ENCODE data around the gene RBM5. TPM values are rescaled to one million over a fixed set of nuclear protein-coding genes. Genes with fewer than 3 reads are reported as not detected.

RBM5 gene
- total and polyA plus RNA-seq, 2 experiments from 2014 or later, result 44.9 to 111 TPM

DNA sequence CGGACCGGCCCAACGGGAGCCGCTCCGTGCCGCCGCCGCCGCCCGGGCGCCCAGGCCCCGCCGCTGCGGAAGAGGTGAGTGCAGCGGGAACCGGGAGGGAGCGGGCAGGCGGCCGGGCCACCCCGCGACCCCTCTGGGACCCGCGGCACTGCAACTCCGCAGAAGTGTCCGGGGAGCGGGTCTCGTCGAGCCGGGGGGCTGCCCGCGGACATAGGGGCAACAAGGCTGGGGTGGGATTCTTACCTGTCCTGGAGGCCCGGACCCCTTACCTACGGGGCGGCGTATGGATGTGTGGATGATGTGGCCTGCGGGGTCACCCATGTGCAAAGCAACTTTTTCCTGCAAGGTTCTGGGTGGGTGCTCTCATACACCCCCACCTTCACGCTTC is 66.8 kb downstream of the RBM5 start (continued):
- TF ChIP-seq, protein P1, sequence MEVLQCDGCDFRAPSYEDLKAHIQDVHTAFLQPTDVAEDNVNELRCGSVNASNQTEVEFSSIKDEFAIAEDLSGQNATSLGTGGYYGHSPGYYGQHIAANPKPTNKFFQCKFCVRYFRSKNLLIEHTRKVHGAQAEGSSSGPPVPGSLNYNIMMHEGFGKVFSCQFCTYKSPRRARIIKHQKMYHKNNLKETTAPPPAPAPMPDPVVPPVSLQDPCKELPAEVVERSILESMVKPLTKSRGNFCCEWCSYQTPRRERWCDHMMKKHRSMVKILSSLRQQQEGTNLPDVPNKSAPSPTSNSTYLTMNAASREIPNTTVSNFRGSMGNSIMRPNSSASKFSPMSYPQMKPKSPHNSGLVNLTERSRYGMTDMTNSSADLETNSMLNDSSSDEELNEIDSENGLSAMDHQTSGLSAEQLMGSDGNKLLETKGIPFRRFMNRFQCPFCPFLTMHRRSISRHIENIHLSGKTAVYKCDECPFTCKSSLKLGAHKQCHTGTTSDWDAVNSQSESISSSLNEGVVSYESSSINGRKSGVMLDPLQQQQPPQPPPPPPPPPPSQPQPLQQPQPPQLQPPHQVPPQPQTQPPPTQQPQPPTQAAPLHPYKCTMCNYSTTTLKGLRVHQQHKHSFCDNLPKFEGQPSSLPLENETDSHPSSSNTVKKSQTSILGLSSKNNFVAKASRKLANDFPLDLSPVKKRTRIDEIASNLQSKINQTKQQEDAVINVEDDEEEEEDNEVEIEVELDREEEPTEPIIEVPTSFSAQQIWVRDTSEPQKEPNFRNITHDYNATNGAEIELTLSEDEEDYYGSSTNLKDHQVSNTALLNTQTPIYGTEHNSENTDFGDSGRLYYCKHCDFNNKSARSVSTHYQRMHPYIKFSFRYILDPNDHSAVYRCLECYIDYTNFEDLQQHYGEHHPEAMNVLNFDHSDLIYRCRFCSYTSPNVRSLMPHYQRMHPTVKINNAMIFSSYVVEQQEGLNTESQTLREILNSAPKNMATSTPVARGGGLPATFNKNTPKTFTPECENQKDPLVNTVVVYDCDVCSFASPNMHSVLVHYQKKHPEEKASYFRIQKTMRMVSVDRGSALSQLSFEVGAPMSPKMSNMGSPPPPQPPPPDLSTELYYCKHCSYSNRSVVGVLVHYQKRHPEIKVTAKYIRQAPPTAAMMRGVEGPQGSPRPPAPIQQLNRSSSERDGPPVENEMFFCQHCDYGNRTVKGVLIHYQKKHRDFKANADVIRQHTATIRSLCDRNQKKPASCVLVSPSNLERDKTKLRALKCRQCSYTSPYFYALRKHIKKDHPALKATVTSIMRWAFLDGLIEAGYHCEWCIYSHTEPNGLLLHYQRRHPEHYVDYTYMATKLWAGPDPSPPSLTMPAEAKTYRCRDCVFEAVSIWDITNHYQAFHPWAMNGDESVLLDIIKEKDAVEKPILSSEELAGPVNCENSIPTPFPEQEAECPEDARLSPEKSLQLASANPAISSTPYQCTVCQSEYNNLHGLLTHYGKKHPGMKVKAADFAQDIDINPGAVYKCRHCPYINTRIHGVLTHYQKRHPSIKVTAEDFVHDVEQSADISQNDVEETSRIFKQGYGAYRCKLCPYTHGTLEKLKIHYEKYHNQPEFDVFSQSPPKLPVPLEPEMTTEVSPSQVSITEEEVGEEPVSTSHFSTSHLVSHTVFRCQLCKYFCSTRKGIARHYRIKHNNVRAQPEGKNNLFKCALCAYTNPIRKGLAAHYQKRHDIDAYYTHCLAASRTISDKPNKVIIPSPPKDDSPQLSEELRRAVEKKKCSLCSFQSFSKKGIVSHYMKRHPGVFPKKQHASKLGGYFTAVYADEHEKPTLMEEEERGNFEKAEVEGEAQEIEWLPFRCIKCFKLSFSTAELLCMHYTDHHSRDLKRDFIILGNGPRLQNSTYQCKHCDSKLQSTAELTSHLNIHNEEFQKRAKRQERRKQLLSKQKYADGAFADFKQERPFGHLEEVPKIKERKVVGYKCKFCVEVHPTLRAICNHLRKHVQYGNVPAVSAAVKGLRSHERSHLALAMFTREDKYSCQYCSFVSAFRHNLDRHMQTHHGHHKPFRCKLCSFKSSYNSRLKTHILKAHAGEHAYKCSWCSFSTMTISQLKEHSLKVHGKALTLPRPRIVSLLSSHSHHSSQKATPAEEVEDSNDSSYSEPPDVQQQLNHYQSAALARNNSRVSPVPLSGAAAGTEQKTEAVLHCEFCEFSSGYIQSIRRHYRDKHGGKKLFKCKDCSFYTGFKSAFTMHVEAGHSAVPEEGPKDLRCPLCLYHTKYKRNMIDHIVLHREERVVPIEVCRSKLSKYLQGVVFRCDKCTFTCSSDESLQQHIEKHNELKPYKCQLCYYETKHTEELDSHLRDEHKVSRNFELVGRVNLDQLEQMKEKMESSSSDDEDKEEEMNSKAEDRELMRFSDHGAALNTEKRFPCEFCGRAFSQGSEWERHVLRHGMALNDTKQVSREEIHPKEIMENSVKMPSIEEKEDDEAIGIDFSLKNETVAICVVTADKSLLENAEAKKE (CRISPR knock-in tag; IDR thresholded peaks at IDR 0.05), result no peak
- no peak for TF ChIP-seq CREB1 (CRISPR knock-in tag; IDR thresholded peaks at IDR 0.05; ENCODE audit: low read depth)
- no peak for TF ChIP-seq ZNF331 (CRISPR knock-in tag; IDR thresholded peaks at IDR 0.05; ENCODE audit: low read depth)
- no peak for TF ChIP-seq NANOG (IDR thresholded peaks at IDR 0.05; ENCODE audit: borderline replicate concordance)
- TF ChIP-seq, protein P2, sequence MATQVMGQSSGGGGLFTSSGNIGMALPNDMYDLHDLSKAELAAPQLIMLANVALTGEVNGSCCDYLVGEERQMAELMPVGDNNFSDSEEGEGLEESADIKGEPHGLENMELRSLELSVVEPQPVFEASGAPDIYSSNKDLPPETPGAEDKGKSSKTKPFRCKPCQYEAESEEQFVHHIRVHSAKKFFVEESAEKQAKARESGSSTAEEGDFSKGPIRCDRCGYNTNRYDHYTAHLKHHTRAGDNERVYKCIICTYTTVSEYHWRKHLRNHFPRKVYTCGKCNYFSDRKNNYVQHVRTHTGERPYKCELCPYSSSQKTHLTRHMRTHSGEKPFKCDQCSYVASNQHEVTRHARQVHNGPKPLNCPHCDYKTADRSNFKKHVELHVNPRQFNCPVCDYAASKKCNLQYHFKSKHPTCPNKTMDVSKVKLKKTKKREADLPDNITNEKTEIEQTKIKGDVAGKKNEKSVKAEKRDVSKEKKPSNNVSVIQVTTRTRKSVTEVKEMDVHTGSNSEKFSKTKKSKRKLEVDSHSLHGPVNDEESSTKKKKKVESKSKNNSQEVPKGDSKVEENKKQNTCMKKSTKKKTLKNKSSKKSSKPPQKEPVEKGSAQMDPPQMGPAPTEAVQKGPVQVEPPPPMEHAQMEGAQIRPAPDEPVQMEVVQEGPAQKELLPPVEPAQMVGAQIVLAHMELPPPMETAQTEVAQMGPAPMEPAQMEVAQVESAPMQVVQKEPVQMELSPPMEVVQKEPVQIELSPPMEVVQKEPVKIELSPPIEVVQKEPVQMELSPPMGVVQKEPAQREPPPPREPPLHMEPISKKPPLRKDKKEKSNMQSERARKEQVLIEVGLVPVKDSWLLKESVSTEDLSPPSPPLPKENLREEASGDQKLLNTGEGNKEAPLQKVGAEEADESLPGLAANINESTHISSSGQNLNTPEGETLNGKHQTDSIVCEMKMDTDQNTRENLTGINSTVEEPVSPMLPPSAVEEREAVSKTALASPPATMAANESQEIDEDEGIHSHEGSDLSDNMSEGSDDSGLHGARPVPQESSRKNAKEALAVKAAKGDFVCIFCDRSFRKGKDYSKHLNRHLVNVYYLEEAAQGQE (IDR thresholded peaks at IDR 0.05; ENCODE audit: unreplicated experiment), result no peak
- TF ChIP-seq STAT1 (IDR thresholded peaks at IDR 0.05; ENCODE audit: unreplicated experiment), result no peak
- TF ChIP-seq POLR2AphosphoS5 (IDR thresholded peaks at IDR 0.05; ENCODE audit: low read depth), result no peak
